ENCODE measurements around the gene SLC51A.
"Not testable (repeated sequence)": the region's sequence is repeated elsewhere in the genome, so short reads cannot be mapped to it uniquely, and the experiment has no call there.

Gene SLC51A

DNA sequence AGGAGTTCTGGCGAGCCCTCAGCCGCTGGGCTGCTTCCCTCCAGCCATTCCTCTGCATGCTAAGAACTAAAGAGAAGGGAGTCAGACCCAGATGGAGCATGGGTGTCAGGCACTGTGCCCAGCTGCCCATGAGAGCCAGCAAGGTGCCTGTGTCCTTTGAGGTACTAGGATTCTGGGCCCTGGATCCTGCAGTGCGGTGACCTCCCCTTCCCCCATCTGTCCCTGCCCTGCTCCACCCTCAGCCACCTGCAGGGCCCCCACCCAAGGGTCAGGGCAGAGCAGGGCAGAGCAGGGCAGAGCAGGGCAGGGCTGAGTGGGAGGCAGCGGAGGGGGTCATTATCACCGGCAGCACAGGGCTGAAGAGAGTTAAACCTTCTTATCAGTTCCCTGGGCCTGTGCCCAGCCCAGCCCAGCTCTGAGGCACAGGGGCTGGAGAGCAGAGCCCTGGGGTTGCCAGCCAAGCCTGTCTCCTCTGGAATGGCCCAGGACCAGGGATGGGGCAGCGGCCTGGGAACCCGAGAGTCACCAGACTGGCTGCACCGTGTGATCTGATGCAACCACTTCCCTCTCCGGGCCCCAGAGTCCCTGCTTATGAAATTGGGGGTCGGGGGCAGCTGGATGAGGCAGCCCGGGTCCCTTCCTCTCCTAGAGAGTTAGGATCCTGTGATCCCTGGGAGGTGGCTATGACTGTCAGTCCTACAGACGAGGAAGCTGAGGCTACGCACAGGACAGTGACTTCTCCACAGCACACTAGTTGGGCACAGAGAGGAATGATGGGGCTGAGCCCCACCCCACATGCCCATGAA lies 22.4 kb upstream of the SLC51A start:
- DNase-seq = no peak

DNA sequence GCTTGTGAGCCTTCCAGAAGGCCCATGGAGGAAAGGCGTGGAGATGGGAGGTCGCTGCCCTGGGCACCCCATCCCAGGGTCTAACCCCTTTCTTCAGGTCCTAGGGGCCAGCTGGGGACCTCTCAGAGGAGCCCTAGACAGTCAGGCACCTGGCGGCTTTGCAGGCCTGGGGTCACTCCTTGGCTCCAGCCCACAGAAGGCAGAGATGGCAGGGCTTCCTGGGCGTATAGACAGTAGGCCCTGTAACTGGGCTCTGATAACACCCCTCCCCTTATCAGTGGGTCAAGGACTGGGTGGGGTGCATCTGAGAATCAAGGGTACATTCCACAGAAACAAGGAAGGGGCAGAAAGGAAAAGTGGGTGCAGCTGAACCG lies 21.8 kb upstream of the SLC51A start:
- no peak for DNase-seq

DNA sequence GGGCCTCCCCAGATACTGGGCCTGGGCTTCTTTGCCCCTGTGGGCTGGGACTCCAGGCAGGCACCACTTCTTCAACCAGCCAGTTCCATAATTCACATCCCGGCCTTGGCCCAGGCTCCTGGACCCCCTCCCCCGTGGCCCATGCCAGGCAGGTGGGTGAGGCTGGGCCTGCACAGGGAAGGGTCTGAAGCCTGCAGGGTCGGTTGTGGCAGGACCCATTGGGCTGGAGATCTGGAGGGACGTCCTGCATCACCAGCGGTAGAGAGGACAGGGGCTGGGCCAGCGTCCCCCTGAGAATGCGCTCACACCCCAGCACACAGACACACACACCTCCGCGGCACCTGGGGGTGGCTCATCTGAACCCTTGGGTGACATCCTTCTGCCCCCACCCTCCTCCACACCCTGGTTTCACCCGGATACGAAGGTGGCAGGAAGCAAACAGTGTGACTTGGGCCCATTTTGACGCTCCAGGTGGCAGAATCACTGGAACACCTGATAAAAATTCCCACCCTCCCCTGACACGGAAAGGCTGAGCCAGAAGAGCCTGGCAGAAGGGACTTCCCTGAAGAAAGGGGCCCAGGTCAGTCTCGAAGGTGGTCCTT lies 20.6 kb upstream of the SLC51A start:
- no peak for DNase-seq

DNA sequence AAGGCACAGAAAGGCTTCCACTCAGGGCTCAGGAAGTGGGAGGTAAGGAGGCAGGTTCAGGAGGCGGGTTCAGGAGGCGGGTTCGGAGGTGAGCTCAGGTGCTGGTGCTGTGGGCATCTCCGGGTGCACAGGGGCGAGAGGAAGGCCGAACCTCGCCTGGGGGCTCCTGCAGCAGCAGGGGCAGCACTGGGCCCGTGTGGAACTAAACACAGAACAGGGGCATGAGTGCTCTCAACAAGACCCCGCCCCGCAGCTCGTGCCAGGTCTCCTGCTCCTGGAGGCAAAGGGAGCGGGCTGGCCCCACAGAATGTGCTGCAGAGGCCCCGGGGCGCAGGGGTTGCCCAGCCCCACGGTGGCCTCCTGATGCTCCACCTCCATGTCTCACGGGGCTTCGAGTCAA lies 18.8 kb upstream of the SLC51A start:
- no peak for DNase-seq

DNA sequence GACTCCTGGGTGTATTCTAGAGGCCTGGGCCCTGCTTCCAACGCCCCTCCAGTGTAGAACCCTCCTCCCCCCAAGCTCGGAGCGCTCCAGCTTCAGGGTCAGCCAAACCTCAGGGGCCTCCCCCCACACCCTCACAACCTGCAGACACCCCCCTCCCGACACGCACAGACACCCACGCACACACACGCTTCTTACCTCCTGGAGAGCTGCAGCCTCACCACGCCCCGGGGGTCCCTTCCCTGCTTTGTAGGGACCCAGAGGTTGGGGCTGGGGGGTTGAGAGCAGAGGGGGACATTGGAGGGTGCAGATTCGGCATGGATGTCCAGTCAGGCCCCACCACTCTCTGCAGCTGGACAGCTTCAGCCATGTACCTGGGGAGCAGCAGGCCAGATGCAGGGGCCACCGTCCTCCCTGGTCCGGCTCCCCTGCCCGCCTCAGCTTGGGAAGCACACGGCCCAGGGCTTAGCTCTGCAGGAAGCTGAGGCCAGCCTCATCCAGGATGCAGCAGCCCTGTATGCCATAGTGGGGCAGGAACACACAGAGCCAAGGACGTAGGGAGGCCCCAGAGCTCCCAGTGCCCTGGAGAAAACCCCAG lies 18.2 kb upstream of the SLC51A start:
- DNase-seq = no peak

DNA sequence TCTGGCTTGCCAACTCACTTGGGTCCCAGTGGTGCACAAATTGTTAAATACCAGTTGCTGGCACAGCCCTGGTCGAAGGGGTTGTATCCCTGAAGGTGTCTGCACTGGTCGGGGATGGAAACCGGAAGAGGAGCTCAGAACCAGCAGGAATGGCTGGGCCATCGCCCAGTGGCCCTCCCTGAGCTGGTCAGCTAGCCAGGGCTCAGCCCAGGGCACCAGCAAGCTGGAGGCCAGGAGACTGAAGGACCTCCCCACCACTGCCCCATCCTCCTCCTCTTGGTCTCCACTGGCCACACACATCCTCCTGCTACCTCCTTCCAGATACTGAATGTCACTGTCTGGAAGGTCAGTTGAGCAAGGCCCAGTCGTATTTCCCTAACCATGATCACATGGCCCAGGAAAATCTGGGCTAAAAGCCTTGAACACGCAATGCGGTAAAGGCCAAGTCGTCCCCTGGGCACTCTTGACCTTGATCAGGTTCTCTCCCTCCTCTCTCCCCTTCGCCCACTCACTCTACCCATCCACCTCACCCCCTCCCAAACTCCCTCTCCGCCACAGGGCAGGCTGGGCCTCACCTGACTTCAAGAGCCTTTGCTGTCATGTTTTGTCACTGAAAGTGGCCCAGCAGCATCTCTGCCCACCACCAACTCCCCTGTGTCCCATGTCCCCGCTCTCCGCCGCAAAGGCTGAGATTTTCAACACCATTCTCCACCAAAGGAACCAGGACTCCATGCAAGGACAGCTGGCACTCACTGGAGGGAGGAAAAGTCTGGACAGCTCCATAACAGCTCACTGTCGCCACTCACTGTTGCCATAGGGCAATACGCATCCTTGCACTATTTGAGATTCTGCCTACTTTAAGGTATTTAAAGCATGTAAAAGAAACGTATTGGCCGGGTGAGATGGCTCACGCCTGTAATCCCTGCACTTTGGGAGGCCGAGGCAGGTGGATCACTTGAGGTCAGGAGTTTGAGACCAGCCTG lies 17.3 kb upstream of the SLC51A start:
- DNase-seq = no peak

DNA sequence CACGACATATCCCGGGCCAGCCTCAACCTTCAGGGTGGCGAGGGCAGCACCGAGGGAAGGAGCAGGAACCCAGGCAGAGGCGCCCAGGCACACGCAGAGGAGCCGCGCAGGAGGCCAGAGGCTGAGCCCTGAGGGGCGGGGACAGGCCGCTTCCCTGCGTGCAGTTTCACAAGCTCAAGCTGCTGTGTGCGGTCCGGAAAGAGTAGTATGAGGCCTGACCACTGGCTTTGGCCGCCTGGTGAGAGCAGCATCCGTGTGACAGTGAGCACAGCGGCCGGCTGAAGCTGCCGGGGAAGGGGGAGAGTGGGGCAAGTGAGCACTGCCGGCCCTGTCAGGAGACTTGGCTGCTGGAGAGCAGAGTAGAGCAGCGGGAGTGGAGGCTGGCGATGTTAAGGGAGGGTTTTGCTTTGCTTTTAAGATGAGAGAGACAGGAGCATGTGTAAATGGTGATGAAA lies 13.8 kb upstream of the SLC51A start:
- no peak for DNase-seq

DNA sequence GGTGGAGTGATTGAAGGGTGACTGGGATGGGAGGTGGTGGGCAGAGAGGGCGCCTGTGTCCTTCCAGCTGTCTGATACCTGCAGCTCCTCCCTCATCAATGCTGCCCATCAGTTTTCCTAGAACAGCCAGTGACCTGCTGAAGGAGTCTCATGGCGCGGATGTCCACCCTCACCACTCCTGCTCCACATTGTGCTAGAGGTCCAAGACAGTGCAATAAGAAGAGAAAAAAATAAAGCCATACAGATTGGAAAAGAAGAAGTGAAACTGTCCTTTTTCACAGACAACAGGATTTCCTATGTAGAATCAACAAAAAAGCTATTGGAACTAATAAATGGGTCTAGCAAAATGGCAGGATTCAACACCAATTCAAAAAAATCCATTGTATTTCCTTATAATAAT lies 12.5 kb upstream of the SLC51A start:
- no peak for DNase-seq

DNA sequence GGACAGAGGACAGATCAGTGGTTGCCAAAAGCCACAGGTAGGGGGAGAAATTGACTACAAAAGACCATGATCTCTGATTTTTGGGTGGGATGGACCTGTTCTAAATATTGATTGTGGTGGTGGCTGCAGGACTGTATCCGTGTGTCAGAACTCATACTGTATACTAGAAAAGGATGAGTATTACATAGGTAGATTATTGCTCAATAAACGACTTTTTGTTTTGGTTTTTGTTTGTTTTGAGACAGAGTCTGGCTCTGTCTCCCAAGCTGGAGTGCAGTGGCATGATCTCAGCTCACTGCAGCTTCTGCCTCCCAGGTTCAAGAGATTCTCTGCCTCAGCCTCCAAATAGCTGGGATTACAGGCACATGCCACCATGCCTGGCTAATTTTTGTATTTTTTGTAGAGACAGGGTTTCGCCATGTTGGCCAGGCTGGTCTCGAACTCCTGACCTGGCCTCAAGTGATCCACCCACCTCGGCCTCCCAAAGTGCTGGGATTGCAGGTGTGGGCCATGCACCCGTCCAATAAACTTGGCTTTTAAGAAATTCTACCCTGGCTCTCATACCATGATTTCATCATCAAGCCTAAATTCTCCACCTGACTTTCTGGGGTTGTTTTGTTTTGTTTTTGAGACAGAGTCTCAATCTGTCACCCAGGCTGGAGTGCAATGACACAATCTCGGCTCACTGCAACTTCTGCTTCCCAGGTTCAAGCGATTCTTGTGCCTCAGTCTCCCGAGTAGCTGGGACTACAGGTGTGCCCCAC lies 10.7 kb upstream of the SLC51A start:
- DNase-seq = not testable (repeated sequence)

DNA sequence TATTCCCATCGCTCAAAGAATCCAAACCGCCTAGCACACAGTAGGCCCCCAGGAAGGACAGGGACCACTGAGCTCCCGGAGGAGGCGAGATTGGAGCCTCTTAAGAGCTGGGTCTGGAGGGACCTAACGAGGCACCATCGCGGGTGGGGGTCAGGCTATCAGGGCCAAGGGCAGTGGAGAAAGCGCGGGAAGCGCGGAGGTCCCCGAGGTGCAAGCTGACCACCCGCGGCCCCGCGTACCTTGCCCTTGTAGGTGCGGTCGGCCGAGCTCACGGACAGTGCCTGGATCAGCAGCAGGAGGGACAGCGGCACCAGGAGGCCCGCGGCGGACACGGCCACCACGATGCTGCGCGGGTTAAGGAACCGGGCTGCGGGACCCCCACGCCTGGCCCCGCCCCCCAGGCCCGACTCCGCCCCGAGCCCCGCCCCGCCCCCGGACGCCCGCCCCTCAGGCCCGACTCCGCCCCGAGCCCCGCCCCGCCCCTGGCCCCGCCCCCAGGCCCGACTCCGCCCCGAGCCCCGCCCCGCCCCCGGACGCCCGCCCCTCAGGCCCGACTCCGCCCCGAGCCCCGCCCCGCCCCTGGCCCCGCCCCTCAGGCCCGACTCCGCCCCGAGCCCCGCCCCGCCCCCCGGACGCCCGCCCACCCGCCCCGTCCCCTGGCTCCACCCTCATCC lies 9.0 kb upstream of the SLC51A start:
- DNase-seq = peak; percentile 27

DNA sequence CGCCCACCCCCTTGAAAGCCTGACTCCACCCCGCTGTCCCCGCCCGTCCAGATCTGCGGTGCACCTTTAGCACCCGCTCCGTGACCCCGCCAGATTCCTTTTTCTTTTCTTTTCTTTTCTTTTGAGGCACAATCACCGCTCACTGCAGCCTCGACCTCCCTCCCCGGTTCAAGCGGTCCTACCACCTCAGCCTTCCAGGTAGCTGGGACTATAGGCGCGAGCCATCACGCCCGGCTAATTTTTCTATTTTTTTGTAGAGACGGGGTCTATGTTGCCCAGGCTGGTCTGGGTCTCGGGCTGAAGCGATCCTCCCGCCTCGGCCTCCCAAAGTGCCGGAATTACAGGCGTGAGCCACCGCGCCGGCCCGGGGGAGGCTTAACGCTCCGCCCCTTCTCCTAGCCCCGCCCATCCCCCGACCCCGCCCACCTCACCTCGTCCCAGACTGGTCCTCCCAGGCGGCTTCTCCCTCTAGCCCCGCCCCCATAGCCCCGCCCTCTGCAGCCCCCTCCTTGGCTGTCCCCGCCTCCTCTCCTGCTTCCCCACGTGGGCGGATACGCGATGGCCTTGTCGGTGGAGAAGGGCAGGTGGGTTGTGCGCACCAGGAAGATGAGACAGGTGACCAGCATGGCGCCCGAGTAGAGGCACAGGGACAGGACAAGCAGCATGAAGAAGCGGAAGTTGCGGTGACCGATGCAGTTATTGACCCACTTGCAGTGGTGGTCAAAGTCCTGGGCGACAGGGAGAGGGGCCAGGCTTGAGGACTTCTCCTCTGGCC lies 8.3 kb upstream of the SLC51A start:
- peak; percentile 81 for DNase-seq

DNA sequence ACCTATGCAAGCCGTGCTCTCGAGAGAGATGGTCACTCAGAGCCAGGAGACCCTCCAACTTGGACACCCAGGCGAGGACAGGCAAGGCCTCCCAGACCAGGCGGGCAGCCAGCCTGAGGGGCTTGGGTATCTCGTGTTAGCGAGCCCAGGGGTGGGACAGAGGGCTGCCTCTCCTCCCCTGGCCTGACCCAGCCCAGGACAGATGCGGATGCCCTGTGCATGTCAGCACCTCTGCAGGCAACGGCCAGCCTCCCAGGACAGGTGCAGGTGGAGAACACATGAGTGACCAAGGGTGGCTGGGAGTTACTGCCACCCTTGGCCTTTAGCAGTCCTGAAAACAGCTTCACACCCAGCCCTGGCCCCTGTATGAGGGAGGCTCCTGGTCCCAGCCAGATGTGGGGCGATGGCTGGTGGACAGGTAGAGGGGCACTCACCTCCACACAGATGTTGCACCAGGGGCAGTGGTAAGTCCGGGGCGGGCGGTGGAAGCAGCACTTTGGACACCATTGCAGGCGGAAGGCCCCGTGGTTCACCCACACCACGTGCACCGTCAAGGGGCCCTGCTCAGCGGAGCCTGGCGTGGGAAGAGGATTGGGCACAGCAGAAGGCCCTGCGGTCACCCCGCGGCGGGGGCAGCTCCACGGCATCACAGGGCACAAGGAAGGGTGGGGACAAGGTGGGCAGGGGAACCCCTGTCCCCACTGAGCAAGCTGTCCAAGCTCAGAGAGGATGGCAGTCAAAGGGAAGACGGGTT lies 7.2 kb upstream of the SLC51A start:
- DNase-seq = no peak

DNA sequence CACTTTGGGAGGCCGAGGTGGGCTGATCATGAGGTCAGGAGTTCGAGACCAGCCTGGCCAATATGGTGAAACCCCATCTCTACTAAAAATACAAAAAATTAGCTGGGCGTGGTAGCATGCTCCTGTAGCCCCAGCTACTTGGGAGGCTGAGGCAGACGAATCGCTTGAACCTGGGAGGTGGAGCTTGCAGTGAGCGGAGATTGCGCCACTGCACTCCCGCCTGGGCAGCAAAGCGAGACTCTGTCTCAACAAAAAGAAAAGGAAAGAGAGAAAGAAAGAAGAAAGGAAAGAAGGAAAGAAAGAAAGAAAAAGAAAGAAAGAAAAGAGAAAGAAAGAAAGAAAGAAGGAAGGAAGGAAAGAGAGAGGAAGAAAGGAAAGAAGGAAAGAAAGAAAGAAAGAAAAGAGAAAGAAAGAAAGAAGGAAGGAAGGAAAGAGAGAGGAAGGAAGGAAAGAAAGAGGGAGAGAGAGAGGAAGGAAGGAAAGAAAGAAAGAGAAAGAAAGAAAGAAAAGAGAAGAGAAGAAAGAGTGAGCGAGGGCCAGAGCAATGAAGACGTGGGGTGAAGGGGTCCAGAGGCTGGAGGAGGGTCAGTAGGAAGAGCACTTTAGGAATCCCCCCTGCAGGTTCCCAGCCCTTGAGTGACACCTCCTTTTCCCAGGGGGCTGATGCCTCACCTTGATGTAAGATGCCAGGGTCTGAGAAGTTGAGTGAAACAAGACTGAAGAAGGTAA lies 6.2 kb upstream of the SLC51A start:
- DNase-seq = not testable (repeated sequence)

DNA sequence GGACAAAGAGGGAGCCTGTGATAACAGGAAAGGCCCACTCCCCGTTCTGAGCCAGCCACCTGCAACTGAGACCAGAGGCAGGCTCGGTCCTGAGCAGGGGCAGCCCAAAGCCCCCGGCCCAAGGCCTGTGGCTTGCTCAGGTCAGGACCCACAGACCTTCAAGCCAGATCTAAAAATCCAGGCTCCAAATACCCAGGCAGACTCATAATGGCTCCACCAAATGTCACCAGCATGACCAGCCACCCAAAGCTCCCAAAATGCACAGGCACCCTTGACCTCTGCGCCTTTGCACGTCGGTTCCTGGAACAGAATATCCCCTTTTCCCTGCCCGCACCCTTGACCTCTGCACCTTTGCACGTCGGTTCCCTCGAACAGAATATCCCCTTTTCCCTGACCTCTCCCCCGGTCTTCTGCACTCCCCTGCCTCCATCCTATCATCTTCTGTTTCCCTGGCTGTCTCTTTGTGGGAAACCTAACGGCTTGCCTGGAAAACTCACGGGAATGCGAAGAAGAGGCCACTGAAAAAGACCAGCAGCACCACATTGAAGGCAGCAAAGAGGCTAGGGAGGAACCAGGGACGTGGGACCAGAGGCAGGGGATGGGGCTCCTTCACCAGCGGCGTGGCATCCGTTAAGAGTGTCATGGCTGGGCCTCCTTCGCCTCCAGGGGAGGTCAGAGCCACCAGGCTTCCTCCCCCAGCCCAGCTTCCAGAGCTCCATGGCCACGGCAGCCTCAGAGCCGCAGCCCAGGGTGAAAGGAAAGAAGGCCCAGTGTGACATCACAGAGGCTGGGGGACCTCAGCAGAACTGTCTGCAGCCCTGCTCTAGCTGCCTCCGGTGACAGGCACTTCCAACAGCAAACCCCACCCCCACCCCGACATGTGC lies 5.4 kb upstream of the SLC51A start, which contains the start of gene ZDHHC19:
TSS of gene ZDHHC19 (minus strand) at position 728 of the 884 bp plus-strand sequence. CDS start at position 643, 85 bp downstream.
- no peak for DNase-seq

DNA sequence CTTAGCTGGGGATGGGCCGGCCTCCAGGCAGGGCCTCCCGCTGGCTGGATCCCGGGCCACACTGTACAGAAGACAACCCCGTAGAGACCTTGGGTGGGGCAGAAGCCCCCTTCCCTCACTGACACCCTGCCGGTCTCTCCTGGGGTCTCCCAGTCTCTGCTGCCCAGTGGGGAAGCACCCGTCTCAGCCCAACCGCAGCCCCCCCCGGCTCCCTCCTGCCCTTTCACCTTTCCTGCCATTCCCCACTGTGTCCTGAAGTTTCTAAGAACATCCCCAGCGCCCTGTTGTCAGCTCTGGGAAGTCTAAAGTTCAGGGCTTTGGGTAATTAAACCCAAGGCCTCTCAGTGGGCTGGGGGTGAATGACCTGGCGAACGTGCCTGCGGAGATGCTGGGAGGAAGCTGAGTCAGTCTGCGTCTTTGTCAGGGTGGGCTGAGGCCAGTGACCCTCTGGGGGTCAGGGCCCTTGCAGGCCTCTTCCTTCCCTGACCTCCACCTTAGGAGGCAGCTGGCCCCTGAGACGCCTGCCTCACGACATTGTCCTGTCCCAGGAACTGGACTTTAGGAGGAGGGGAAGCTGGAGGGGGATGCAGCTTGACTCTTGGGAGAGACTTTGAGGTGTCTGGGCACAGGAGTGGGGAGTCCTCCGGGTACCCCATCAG lies 1.4 kb upstream of the SLC51A start:
- DNase-seq = no peak

DNA sequence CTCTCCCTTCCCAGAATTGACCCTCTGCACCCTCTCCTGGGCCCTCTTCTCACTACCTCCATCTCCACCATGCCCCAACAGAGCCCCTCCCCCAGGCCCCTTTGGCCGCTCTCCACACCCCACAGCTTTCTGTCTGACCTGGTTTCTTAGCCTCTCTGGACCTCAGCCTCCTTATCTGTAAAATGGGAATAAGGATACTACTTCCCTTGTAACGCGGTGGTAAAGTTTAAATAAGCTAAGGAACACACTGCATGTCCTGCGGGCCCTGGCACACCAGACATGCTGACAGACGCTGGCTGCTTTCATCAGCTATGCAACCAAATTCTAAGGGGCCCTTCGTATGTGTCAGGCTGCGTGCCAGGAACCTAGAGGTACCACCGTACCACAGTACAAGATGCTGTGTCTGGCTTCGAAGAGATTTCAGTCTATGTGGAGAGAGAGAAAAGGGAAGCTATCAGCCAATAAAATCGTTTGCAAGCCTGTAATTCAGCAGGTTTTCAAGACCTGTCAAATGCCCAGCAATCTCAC lies 777 bp upstream of the SLC51A start:
- DNase-seq = no peak

DNA sequence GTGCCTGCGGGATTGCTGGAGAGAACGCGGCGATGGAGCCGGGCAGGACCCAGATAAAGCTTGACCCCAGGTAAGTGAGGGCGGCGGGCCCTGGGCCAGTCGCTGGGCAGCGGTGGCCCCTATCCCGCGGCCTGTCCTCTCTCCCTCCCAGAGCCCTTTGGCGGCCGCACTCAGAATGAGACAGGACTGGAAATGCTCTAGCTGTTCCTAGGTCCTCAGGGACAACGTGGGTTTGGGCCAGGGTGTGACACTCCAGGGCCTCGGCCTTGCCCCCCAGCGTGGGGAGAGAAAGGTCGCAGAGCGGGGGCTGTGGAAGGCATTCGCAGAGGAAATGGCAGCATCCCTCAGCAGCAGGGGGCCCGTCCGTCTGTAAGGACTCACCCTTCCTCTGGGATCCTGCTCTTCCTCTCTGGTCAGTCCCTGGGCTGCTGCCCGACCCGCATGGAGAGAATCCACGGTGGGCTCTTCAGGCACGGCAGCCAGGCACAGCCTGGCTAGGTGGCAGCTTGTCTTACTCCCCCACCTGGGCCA lies 412 bp downstream of the SLC51A start:
- no peak for DNase-seq

All from activated CD4-positive, alpha-beta T cell treated with anti-CD3 and anti-CD28 coated beads for 48 hours (primary cell).